ENCODE results near the gene LRP1B. TPM values are rescaled to one million over a fixed set of nuclear protein-coding genes. Genes with fewer than 3 reads are reported as not detected.

Gene LRP1B
- total RNA-seq, 4 donors from 2014 or later = 0.42 to 0.71 (median 0.65) TPM

GRCh38 chr2:141590620-141591019, 540.2 kb downstream of the LRP1B start:
- no peaks in the 10 kb centered on the region for H3K27me3 ChIP-seq
- no peak overlapping the region for H3K4me3 ChIP-seq
- DNase-seq (ENCODE audit: extremely low spot score) = no peak
- H3K27ac ChIP-seq (replicated peaks in 1 of 4) = no peak overlapping the region
- TF ChIP-seq EP300 (IDR thresholded peaks at IDR 0.05) = no peak
- TF ChIP-seq CTCF (IDR thresholded peaks at IDR 0.05) = no peak
- TF ChIP-seq POLR2AphosphoS5 (IDR thresholded peaks at IDR 0.05) = no peak
- TF ChIP-seq POLR2A (IDR thresholded peaks at IDR 0.05; ENCODE audit: low read depth) = no peak
- H3K36me3 ChIP-seq = no peaks in the 10 kb centered on the region
- intact Hi-C loops (cut with DNase I) = no loop called here
- WGBS = 85% methylated on average over 5 of the region's 5 CpGs
- no peaks in the 10 kb centered on the region for H3K9me3 ChIP-seq
- no peaks in the 10 kb centered on the region for H3K4me1 ChIP-seq

- H3K4me3 ChIP-seq = no peak overlapping the region
- WGBS = 82% methylated on average over 7 of the region's 7 CpGs
- H3K36me3 ChIP-seq = no peaks in the 10 kb centered on the region
- no peak overlapping the region for H3K27ac ChIP-seq (replicated peaks in 1 of 4)
- no peaks in the 10 kb centered on the region for H3K27me3 ChIP-seq
- H3K4me1 ChIP-seq = no peaks in the 10 kb centered on the region
- H3K9me3 ChIP-seq = no peaks in the 10 kb centered on the region
- TF ChIP-seq EP300 (IDR thresholded peaks at IDR 0.05) (no peak), POLR2AphosphoS5 (IDR thresholded peaks at IDR 0.05) (no peak), CTCF (IDR thresholded peaks at IDR 0.05) (no peak), POLR2A (IDR thresholded peaks at IDR 0.05; ENCODE audit: low read depth) (no peak)
- intact Hi-C loops (cut with DNase I) = no loop called here
- DNase-seq (ENCODE audit: extremely low spot score) = no peak
Measured at GRCh38 chr2:141589314-141589713, 541.5 kb downstream of the LRP1B start.

- H3K27ac ChIP-seq (replicated peaks in 1 of 4) = no peak overlapping the region
- DNase-seq (ENCODE audit: extremely low spot score) = no peak
- no peak overlapping the region for H3K4me3 ChIP-seq
- intact Hi-C loops (cut with DNase I) = no loop called here
- no peaks in the 10 kb centered on the region for H3K9me3 ChIP-seq
- no peaks in the 10 kb centered on the region for H3K36me3 ChIP-seq
- WGBS = 93% methylated on average over 1 of the region's 1 CpG
- no peaks in the 10 kb centered on the region for H3K4me1 ChIP-seq
- no peaks in the 10 kb centered on the region for H3K27me3 ChIP-seq
- no peak for TF ChIP-seq POLR2AphosphoS5 (IDR thresholded peaks at IDR 0.05)
- no peak for TF ChIP-seq CTCF (IDR thresholded peaks at IDR 0.05)
- TF ChIP-seq POLR2A (IDR thresholded peaks at IDR 0.05; ENCODE audit: low read depth) = no peak
- no peak for TF ChIP-seq EP300 (IDR thresholded peaks at IDR 0.05)
Measured at GRCh38 chr2:141586985-141587384, 543.8 kb downstream of the LRP1B start.

- Histone ChIP-seq H3K27ac (replicated peaks in 1 of 4) (no peak overlapping the region), H3K36me3 (no peaks in the 10 kb centered on the region), H3K4me3 (no peak overlapping the region), H3K9me3 (no peaks in the 10 kb centered on the region), H3K27me3 (no peaks in the 10 kb centered on the region), H3K4me1 (no peaks in the 10 kb centered on the region)
- WGBS = 87% methylated on average over 3 of the region's 3 CpGs
- TF ChIP-seq CTCF (IDR thresholded peaks at IDR 0.05) (no peak), POLR2AphosphoS5 (IDR thresholded peaks at IDR 0.05) (no peak), POLR2A (IDR thresholded peaks at IDR 0.05; ENCODE audit: low read depth) (no peak), EP300 (IDR thresholded peaks at IDR 0.05) (no peak)
- intact Hi-C loops (cut with DNase I) = no loop called here
- DNase-seq (ENCODE audit: extremely low spot score) = no peak
Measured at GRCh38 chr2:141582213-141582612, 548.6 kb downstream of the LRP1B start.

- Histone ChIP-seq H3K27ac (replicated peaks in 1 of 4) (no peak overlapping the region), H3K9me3 (no peaks in the 10 kb centered on the region), H3K27me3 (no peaks in the 10 kb centered on the region), H3K4me3 (no peak overlapping the region), H3K36me3 (no peaks in the 10 kb centered on the region), H3K4me1 (no peaks in the 10 kb centered on the region)
- intact Hi-C loops (cut with DNase I) = no loop called here
- no peak for DNase-seq (ENCODE audit: extremely low spot score)
- TF ChIP-seq EP300 (IDR thresholded peaks at IDR 0.05) (no peak), POLR2AphosphoS5 (IDR thresholded peaks at IDR 0.05) (no peak), POLR2A (IDR thresholded peaks at IDR 0.05; ENCODE audit: low read depth) (no peak), CTCF (IDR thresholded peaks at IDR 0.05) (no peak)
- 89% methylated on average over 5 of the region's 5 CpGs for WGBS
Measured at GRCh38 chr2:141579071-141579470, 551.7 kb downstream of the LRP1B start.

Measured in esophagus muscularis mucosa (tissue), 4 donors.